BLaER1 (cell line): Measurements from ENCODE around the gene PIK3R2.
"Not testable (repeated sequence)": the region's sequence is repeated elsewhere in the genome, so short reads cannot be mapped to it uniquely, and the experiment has no call there.

Experiments used
- H3K27ac ChIP-seq: shearing (Covaris generic); formaldehyde crosslinking; 2 replicates; pipeline ENCODE4 v1.8.1; 2022
- H3K27me3 ChIP-seq: shearing (Covaris generic); formaldehyde crosslinking; 2 replicates; pipeline ENCODE4 v1.8.1; 2022
- H3K36me3 ChIP-seq: shearing (Covaris generic); formaldehyde crosslinking; 2 replicates; pipeline ENCODE4 v1.8.1; 2022
- H3K4me1 ChIP-seq: shearing (Covaris generic); formaldehyde crosslinking; 2 replicates; pipeline ENCODE4 v1.8.1; 2022
- H3K4me2 ChIP-seq: shearing (Covaris generic); formaldehyde crosslinking; 2 replicates; pipeline ENCODE4 v1.8.1; 2022
- H3K4me3 ChIP-seq: shearing (Covaris generic); formaldehyde crosslinking; 2 replicates; pipeline ENCODE4 v1.8.1; 2022
- H3K9ac ChIP-seq: shearing (Covaris generic); formaldehyde crosslinking; 2 replicates; pipeline ENCODE4 v1.8.1; 2022
- H3K9me3 ChIP-seq: shearing (Covaris generic); formaldehyde crosslinking; 2 replicates; pipeline ENCODE4 v1.8.1; 2022
- H4K20me1 ChIP-seq: shearing (Covaris generic); formaldehyde crosslinking; 2 replicates; pipeline ENCODE4 v1.8.1; 2022
- Cebpa-rat ChIP-seq: shearing (Covaris generic); IDR thresholded peaks from 2 replicates; pipeline ENCODE4 v1.8.1; 2022

Gene PIK3R2

DNA sequence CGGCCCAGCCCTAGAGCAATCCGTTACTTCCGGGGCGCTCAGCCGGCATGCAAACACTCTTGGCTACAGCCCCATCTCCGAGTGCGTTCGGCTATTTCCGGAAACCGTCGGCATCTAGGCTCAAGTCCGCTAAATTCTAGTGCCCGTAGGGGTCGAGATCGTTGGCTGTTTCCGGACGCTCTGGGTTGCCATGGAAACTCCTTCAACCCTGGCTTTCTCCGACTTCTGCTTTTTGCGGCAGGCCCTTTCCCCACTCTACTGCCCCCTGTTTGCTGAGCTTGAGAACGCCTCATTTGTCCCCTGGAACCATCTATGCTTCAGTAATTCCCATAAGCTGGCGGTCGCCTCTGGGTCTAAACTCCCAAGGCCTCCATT, 534 bp upstream of the PIK3R2 start:
- H3K27me3 ChIP-seq = no peaks in the 10 kb centered on the region
- peak overlapping the region; percentile 92 for H3K4me3 ChIP-seq
- H3K36me3 ChIP-seq = peaks cover 53% of the 10 kb centered on the region
- H3K27ac ChIP-seq = peak overlapping the region; percentile 97
- no peaks in the 10 kb centered on the region for H3K9me3 ChIP-seq
- peaks cover 32% of the 10 kb centered on the region for H4K20me1 ChIP-seq
- H3K4me1 ChIP-seq = peaks cover 40% of the 10 kb centered on the region
- peak overlapping the region; percentile 98 for H3K4me2 ChIP-seq
- H3K9ac ChIP-seq = peak overlapping the region; percentile 94
- no peak for TF ChIP-seq Cebpa-rat

DNA sequence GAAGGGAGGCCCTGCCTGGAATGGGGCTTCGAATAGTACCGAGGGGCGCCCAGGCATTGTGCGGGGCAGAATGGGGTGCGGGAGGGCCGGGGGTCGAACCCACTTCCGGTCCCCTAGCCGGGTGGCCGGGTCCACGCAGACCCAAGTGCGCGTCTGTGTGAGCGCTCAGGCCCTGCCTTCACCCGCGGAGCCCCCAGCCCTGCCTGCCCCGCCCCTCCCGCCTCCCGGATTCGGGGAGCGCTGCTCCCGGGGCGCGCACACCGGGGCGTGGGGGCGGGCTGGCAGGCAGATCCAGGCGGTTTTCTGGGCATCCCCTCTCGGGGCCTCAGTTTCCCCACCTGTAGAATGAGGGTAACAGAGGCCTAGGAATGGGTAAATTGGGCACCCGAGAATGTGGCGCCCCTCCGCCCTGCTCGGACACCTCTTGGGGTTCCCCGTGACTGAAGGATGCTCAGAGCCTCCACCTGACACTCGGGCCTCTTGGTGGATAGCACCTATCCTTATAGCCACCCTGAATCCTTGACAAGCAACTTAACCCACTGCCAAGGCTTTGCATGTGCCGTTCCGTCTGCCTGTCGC, 682 bp downstream of the PIK3R2 start:
- TF ChIP-seq Cebpa-rat = no peak
- peaks cover 41% of the 10 kb centered on the region for H3K36me3 ChIP-seq

GRCh38 chr19:18155095-18156087, 2.4 kb downstream of the PIK3R2 start:
- Histone ChIP-seq H3K9me3 (no peaks in the 10 kb centered on the region), H3K4me3 (no peak overlapping the region), H3K27me3 (no peaks in the 10 kb centered on the region), H3K27ac (no peak overlapping the region), H3K9ac (no peak overlapping the region; the same call in 1 of the 2 replicates), H3K4me1 (peaks cover 53% of the 10 kb centered on the region), H4K20me1 (peaks cover 32% of the 10 kb centered on the region), H3K36me3 (peaks cover 27% of the 10 kb centered on the region), H3K4me2 (no peak overlapping the region)
- no peak for TF ChIP-seq Cebpa-rat

More for the DNA sequence above, 682 bp downstream of the PIK3R2 start:
- peak overlapping the region; percentile 98 for H3K4me2 ChIP-seq
- peaks cover 46% of the 10 kb centered on the region for H3K4me1 ChIP-seq
- H3K27me3 ChIP-seq = no peaks in the 10 kb centered on the region
- peak overlapping the region; percentile 97 for H3K27ac ChIP-seq
- H3K4me3 ChIP-seq = peak overlapping the region; percentile 92
- H3K9me3 ChIP-seq = no peaks in the 10 kb centered on the region
- H4K20me1 ChIP-seq = peaks cover 32% of the 10 kb centered on the region
- H3K9ac ChIP-seq = peak overlapping the region; percentile 94

DNA sequence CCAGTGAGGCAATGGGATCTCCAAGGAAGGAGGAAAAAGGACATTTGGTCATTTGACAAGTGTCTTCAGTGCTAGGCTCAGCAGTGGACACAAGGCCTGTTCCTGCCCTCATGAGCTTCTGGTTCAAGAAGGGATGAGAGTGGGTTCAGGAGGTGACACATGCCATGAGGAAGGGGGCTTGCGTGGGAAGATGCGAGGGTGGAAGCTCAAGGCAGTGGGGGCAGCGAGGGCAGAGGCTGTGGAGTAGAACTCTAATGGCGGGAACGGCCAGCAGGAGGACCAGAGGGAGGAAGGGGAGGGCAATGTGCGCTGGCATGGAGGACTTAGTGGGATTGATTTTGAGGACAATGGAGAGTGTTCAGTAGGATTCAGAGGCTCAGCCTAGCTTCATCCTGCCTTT, 3.3 kb downstream of the PIK3R2 start:
- peak overlapping the region; percentile 41; the same call in 1 of the 2 replicates for H3K9ac ChIP-seq
- H3K9me3 ChIP-seq = no peaks in the 10 kb centered on the region
- H3K36me3 ChIP-seq = peaks cover 19% of the 10 kb centered on the region
- H4K20me1 ChIP-seq = peaks cover 32% of the 10 kb centered on the region
- peaks cover 57% of the 10 kb centered on the region for H3K4me1 ChIP-seq
- H3K4me2 ChIP-seq = peak overlapping the region; percentile 66
- H3K4me3 ChIP-seq = no peak overlapping the region
- no peaks in the 10 kb centered on the region for H3K27me3 ChIP-seq
- H3K27ac ChIP-seq = peak overlapping the region; percentile 46
- no peak for TF ChIP-seq Cebpa-rat

DNA sequence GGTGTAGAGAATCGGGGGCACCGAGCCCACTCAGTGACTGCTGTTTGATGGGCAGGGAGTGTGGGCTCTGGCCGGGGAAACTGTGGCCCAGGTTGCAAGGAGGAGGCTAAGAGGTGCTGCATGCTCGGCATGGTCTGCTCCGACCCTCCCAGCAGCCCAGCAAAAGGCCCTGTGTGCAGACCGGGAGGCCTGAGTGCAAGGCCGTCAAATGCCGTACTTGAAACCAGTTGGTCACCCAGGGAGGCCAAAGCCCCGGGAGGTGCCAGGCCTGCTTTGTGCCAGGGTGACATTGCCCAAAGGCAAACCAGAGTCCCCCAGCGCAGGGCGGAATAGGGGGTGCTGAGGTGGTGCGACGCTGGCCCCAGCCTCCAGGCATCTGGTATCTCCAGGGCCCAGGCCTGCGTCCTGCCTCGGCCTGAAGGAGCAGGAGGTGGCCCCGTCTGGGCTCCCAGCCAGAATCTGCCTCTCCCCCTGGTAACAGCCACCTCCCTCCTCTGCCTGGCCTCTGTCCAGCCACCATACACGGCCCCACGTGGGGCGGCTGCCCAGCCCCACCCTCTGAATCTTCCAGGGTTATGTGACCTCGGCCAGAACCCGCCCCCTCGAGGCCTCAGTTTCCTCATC, 4.0 kb downstream of the PIK3R2 start:
- peaks cover 55% of the 10 kb centered on the region for H3K4me1 ChIP-seq
- no peak overlapping the region for H3K4me3 ChIP-seq
- no peaks in the 10 kb centered on the region for H3K9me3 ChIP-seq
- H3K27ac ChIP-seq = peak overlapping the region; percentile 46
- peak overlapping the region; percentile 41 for H3K9ac ChIP-seq
- peaks cover 32% of the 10 kb centered on the region for H4K20me1 ChIP-seq
- peaks cover 23% of the 10 kb centered on the region for H3K36me3 ChIP-seq
- TF ChIP-seq Cebpa-rat = no peak
- H3K27me3 ChIP-seq = no peaks in the 10 kb centered on the region
- peak overlapping the region; percentile 66 for H3K4me2 ChIP-seq

DNA sequence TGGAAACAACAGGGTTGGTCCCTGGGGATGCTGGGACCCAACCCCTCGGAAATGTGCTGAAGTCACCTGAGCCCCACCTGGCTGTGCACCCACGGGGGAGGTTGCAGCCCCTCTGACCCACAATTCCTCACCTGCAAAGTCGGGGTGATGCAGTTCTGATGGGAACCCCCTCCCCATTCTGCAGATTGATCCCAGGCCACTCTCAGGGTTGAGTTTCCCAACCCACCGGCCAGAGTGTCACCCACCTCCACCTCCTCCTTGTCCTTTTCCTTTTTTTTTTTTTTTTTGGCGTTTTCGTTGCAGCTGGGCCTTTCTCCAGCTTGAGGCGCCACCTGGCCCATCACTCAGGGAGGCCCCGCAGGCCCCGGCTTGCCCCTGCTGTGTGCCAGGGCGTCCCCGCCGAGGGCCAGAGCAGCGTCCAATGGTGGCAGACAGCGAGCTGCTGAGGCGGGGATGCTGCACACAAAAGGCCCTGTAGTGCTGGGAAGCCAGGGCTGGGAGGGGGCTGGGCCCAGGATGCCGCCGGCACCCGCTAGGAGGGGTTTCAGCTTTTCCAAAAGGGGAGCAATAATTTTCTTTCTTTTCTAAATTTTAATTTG, 4.6 kb downstream of the PIK3R2 start:
- H3K9ac ChIP-seq = peak overlapping the region; percentile 41; the same call in 1 of the 2 replicates
- peak overlapping the region; percentile 46 for H3K27ac ChIP-seq

GRCh38 chr19:18158467-18158866, 5.5 kb downstream of the PIK3R2 start:
- Histone ChIP-seq H3K9me3 (no peaks in the 10 kb centered on the region), H3K4me2 (no peak overlapping the region), H3K9ac (no peak overlapping the region), H3K4me1 (peaks cover 53% of the 10 kb centered on the region), H4K20me1 (peaks cover 32% of the 10 kb centered on the region), H3K27me3 (no peaks in the 10 kb centered on the region), H3K36me3 (peaks cover 38% of the 10 kb centered on the region), H3K4me3 (no peak overlapping the region), H3K27ac (no peak overlapping the region)
- no peak for TF ChIP-seq Cebpa-rat

More for the DNA sequence above, 4.6 kb downstream of the PIK3R2 start:
- no peak overlapping the region for H3K4me3 ChIP-seq
- no peaks in the 10 kb centered on the region for H3K27me3 ChIP-seq
- H3K4me1 ChIP-seq = peaks cover 53% of the 10 kb centered on the region
- peaks cover 29% of the 10 kb centered on the region for H3K36me3 ChIP-seq
- H3K4me2 ChIP-seq = peak overlapping the region; percentile 66
- no peak for TF ChIP-seq Cebpa-rat
- H4K20me1 ChIP-seq = peaks cover 32% of the 10 kb centered on the region
- no peaks in the 10 kb centered on the region for H3K9me3 ChIP-seq

- Histone ChIP-seq H4K20me1 (peaks cover 26% of the 10 kb centered on the region), H3K4me1 (peaks cover 47% of the 10 kb centered on the region), H3K36me3 (peaks cover 45% of the 10 kb centered on the region)
- not testable (repeated sequence) for H3K9me3 ChIP-seq, H3K27ac ChIP-seq, H3K27me3 ChIP-seq, H3K9ac ChIP-seq, H3K4me2 ChIP-seq, H3K4me3 ChIP-seq
Measured at GRCh38 chr19:18159059-18159616, 6.2 kb downstream of the PIK3R2 start.

- peaks cover 43% of the 10 kb centered on the region for H3K4me1 ChIP-seq
- no peak overlapping the region for H3K27ac ChIP-seq
- H3K9ac ChIP-seq = no peak overlapping the region
- no peaks in the 10 kb centered on the region for H3K9me3 ChIP-seq
- no peak overlapping the region for H3K4me3 ChIP-seq
- H3K4me2 ChIP-seq = peak overlapping the region; percentile 84
- TF ChIP-seq Cebpa-rat = no peak
- peaks cover 49% of the 10 kb centered on the region for H3K36me3 ChIP-seq
- H4K20me1 ChIP-seq = peaks cover 21% of the 10 kb centered on the region; the same call in 1 of the 2 replicates
- H3K27me3 ChIP-seq = no peaks in the 10 kb centered on the region
Measured at GRCh38 chr19:18159810-18160209, 6.8 kb downstream of the PIK3R2 start.
